ENCODE results near the gene YTHDF2.

YTHDF2 gene

GRCh38 chr1:28803662-28804061, 66.9 kb downstream of the YTHDF2 start:
- no peak for DNase-seq

GRCh38 chr1:28804071-28804470, 67.3 kb downstream of the YTHDF2 start:
- DNase-seq: no peak

DNA sequence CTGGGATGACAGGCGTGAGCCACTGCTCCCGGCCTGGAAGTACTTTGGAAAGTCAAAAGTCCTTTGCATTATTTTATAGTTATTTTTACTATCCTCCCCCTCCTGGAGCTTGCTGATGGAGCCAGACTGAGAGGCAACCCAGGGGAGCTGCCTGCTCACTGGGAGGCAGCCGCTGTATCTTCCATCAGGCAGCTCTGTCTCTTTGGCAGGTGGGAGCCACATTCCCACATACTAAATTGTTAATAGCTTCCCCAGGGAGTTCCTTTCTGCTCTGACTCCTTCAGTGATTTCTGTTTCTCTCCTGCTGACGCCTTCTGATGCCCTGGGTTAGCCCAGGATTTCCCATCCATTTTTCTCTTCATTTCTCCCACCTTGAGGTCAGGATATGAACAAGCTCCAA, 70.3 kb downstream of the YTHDF2 start:
- DNase-seq: no peak

DNA sequence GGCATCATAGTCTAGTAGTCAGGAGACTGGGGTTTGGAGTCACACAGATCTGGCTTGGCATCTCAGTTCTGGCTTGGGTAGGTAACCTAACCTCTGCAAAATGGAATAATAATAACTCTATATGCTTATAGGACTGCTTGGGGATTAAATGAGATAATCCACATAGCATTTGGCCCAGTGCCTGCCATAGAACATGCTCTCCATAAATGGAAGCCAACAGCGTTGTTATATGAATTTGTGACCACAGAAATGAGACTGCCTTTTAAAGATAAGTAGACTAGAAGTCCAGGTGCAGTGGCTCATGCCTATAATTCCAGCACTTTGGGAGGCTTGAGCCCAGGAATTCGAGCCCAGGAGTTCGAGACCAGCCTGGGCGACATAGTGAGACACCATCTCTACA, 71.2 kb downstream of the YTHDF2 start:
- no peak for DNase-seq

- DNase-seq: no peak
These were observed 74.6 kb downstream of the YTHDF2 start for GRCh38 chr1:28811369-28811765.

DNA sequence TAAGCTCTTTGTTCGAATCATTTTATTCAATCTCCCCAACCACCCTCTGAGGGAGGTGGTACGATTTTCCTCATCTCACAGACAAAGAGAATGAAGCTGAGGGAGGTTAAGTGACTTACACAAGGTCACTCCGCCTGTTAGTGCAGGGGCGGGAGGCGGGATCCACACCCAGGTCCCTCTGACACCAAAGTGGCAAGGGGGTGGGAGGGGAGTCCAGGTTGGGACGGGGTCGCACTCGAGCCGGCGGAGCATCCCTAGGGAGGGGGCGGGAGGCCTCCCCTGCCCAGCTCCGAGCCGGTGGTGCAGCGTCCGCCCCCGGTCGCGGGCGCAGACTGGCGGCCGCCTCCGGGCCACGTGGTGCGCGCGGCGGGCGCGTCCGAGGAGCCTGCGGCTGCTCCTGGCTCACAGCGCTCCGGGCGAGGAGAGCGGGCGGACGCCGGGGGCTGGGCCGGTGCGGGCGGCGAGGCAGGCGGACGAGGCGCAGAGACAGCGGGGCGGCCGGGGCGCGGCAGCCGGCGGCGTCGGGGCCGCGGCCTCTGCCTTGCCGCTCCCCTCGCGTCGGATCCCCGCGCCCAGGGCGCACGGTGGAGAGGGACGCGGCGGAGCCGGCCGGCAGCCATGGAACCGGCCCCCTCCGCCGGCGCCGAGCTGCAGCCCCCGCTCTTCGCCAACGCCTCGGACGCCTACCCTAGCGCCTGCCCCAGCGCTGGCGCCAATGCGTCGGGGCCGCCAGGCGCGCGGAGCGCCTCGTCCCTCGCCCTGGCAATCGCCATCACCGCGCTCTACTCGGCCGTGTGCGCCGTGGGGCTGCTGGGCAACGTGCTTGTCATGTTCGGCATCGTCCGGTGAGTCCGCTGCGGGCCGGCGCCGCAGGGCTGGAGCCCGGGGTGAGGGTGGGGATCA, 75.3 kb downstream of the YTHDF2 start, which contains the start of gene OPRD1:
Gene OPRD1 (plus strand): TSS at position 405 of the 903 bp plus-strand sequence. CDS start 214 bp downstream, at position 619.
- no peak for DNase-seq

GRCh38 chr1:28812669-28813468, 76.1 kb downstream of the YTHDF2 start:
- no peak for DNase-seq

DNA sequence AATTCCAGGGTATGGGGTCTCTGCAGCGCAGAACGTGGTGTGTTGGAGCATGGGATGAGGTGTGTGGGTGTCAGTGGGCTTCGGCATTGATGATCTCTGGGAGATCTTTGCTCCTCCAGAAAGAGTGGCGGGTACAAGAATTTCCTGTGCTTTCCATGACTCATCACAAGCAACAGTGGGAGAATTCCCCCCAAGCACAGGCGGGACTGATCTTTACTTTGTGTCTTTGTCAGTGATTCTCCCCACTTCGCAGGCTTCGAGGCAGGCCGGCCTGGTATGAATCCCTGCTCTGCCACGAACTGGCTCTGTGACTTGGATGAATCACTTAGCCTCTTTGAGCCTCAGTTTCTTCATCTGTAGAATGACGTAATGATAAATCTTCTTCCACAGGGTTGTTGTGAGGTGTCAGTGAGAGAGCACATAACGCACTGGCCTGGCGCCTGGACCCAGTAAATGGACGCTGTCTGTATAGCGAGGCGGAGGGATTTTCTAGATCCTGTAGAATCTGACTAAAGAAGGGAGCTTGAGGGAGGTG, 77.3 kb downstream of the YTHDF2 start:
- no peak for DNase-seq

DNA sequence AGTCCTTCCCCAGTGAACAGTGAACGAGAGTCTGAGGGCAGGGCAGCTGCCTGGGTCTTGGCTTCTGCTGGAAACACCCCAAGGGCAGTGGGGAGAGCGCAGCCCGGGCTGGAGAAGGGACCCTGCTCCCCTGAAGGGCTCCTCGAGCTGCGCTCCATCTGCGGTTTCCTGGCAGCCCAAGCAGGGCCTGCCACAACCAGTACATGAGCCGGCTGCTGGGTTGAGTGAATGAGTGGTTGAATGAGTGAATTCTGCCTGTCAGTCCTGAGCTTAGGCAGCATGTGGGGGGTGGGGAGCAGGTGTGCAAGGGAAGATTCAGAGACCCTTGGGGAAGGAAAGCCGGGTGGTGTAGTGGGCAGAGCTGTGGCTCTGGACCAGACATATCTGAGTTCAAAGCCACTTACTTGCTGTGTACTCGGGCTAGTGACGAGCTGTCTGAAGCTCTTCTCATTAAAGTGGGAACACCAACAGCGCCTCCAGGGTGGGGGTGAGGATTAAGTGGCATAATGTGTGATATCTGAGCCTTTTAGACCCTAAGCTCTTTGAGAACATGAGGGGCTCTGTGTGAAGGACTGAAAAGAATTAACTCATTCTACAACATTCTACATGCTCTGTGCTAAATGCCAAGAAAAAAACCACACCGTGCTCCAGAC, 78.9 kb downstream of the YTHDF2 start:
- DNase-seq: no peak

GRCh38 chr1:28817133-28817532, 80.4 kb downstream of the YTHDF2 start:
- DNase-seq: no peak

DNA sequence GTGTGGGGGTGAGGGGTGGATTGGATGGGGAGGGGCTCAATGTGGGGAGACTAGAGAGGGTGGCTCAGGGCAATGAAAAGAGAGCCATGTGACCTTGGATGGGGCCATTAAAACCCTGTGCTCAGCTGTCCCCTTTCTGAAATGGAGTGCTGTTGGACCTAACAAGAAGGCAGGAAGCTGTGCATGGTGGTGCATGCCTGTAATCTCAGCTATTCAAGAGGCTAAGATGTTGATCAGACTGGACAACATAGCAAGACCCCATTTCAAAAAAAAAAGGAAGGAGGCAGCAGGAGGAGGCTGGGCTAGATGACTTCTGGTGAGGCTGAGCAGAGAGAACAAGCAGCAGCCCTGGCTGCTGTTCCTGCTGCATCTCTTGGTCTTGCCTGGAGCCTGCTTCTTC, 82.3 kb downstream of the YTHDF2 start:
- no peak for DNase-seq

Data from activated CD4-positive, alpha-beta T cell treated with anti-CD3 and anti-CD28 coated beads, Interleukin-2, amount 50 U/mL, for 4 hours (primary cell).